ENCODE results near the gene SEMA3G. TPM values are rescaled to one million over a fixed set of nuclear protein-coding genes. Genes with fewer than 3 reads are reported as not detected.

Gene SEMA3G
- total and polyA plus RNA-seq, 2 donors from 2014 or later, result 25.7 to 28.2 TPM

DNA sequence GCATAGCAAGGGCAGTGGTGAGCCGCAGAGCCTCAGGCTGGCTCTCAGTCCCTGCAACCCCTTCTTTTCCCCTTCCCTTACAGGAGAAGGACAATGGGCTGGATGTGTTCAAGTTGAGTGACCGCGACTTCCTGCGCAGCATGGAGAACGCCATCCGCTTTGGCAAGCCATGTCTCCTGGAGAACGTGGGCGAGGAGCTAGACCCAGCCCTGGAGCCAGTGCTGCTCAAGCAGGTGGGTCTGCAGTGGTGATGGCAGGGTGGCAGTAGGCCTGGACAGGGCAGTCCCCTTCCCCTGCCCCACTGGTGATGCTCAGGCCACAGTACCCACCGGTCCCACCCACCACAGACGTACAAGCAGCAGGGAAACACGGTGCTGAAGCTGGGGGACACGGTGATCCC lies 53.8 kb downstream of the SEMA3G start:
- TF ChIP-seq, protein P1, sequence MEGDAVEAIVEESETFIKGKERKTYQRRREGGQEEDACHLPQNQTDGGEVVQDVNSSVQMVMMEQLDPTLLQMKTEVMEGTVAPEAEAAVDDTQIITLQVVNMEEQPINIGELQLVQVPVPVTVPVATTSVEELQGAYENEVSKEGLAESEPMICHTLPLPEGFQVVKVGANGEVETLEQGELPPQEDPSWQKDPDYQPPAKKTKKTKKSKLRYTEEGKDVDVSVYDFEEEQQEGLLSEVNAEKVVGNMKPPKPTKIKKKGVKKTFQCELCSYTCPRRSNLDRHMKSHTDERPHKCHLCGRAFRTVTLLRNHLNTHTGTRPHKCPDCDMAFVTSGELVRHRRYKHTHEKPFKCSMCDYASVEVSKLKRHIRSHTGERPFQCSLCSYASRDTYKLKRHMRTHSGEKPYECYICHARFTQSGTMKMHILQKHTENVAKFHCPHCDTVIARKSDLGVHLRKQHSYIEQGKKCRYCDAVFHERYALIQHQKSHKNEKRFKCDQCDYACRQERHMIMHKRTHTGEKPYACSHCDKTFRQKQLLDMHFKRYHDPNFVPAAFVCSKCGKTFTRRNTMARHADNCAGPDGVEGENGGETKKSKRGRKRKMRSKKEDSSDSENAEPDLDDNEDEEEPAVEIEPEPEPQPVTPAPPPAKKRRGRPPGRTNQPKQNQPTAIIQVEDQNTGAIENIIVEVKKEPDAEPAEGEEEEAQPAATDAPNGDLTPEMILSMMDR (IDR thresholded peaks at IDR 0.05; ENCODE audit: borderline replicate concordance, extremely low read depth, insufficient read depth), result no peak
- Histone ChIP-seq H3K27me3 (ENCODE audit: control insufficient read depth, insufficient read depth, low read length) (no peaks in the 10 kb centered on the region), H3K4me3 (ENCODE audit: low read length in 3 of 3) (no peak overlapping the region), H3K4me1 (ENCODE audit: control insufficient read depth in 2 of 3, insufficient read depth in 2 of 3, low read depth in 1 of 3, low read length in 3 of 3) (no peaks in the 10 kb centered on the region), H3K36me3 (ENCODE audit: control insufficient read depth in 2 of 3, insufficient read depth in 3 of 3, low read length in 3 of 3) (peaks cover 0 to 24% (median 10%) of the 10 kb centered on the region in 3 donors), H3K27ac (ENCODE audit: low read depth in 2 of 2, low read length in 2 of 2) (no peak overlapping the region), H3K9ac (ENCODE audit: low read length in 3 of 3) (no peak overlapping the region), H3K9me3 (ENCODE audit: control insufficient read depth in 2 of 3, insufficient read depth in 1 of 3, low read length in 3 of 3) (no peaks in the 10 kb centered on the region)
- DNase-seq (peak in 1 of 5 donors; percentile 65), FAIRE-seq (no peak)
- intact Hi-C loops (cut with DNase I), result no loop called here

DNA sequence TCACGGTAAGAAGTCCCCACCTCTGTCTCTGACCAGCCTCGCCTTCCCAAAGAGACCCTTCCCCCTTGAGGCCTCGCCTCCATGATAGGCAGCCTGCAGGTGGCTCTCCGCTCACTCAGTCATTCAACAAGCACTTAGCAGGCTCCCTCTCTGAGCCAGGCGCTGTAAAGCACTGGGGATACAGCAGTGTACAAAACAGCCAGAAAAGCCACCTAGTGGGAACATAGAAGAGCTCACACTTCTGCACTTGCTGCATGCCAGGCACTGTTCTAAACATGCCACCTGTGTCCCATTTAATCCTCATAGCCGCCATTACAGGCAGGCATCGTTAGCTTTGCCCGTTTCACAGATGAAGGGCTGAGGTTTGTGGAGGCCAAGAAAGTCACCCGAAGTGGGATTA lies 56.0 kb downstream of the SEMA3G start:
- Histone ChIP-seq H3K9ac (ENCODE audit: low read length in 3 of 3) (no peak overlapping the region), H3K4me3 (ENCODE audit: low read length in 3 of 3) (no peak overlapping the region), H3K9me3 (ENCODE audit: control insufficient read depth in 2 of 3, insufficient read depth in 1 of 3, low read length in 3 of 3) (no peaks in the 10 kb centered on the region), H3K4me1 (ENCODE audit: control insufficient read depth in 2 of 3, insufficient read depth in 2 of 3, low read depth in 1 of 3, low read length in 3 of 3) (no peaks in the 10 kb centered on the region), H3K27me3 (ENCODE audit: control insufficient read depth, insufficient read depth, low read length) (no peaks in the 10 kb centered on the region), H3K27ac (ENCODE audit: low read depth in 2 of 2, low read length in 2 of 2) (no peak overlapping the region), H3K36me3 (ENCODE audit: control insufficient read depth in 2 of 3, insufficient read depth in 3 of 3, low read length in 3 of 3) (peaks cover 0 to 24% (median 10%) of the 10 kb centered on the region in 3 donors)
- intact Hi-C loops (cut with DNase I), result no loop called here
- TF ChIP-seq, protein P1 (IDR thresholded peaks at IDR 0.05; ENCODE audit: borderline replicate concordance, extremely low read depth, insufficient read depth), result no peak
- no peak for DNase-seq
- no peak for FAIRE-seq

DNA sequence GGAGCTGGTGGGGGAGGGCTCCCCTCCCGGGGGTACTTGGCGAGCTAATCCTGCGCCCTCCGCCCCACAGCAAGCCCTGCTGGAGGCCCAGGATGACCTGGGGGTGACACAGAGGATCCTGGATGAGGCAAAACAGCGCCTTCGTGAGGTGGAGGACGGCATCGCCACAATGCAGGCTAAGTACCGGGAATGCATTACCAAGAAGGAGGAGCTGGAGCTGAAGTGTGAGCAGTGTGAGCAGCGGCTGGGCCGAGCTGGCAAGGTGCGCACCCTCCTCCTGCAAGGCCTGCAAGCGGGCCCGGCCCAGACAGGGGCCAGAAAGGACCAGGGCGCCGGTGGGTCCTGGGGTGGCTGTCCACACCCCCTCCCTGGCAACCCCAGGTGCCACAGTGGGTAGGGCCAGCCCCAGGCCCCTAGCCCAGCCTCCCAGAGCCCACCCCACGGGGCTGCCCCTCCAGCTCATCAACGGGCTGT lies 56.5 kb downstream of the SEMA3G start:
- H3K9ac ChIP-seq (ENCODE audit: low read length in 3 of 3), result no peak overlapping the region
- DNase-seq (no peak), FAIRE-seq (no peak)
- H3K27ac ChIP-seq (ENCODE audit: low read depth in 2 of 2, low read length in 2 of 2), result no peak overlapping the region
- H3K27me3 ChIP-seq (ENCODE audit: control insufficient read depth, insufficient read depth, low read length), result no peaks in the 10 kb centered on the region
- TF ChIP-seq, protein P1 (IDR thresholded peaks at IDR 0.05; ENCODE audit: borderline replicate concordance, extremely low read depth, insufficient read depth), result no peak
- H3K4me3 ChIP-seq (ENCODE audit: low read length in 3 of 3), result no peak overlapping the region
- H3K36me3 ChIP-seq (ENCODE audit: control insufficient read depth in 2 of 3, insufficient read depth in 3 of 3, low read length in 3 of 3), result peaks cover 0 to 23% (median 10%) of the 10 kb centered on the region in 3 donors
- intact Hi-C loops (cut with DNase I), result no loop called here
- no peaks in the 10 kb centered on the region for H3K4me1 ChIP-seq (ENCODE audit: control insufficient read depth in 2 of 3, insufficient read depth in 2 of 3, low read depth in 1 of 3, low read length in 3 of 3)
- H3K9me3 ChIP-seq (ENCODE audit: control insufficient read depth in 2 of 3, insufficient read depth in 1 of 3, low read length in 3 of 3), result no peaks in the 10 kb centered on the region

DNA sequence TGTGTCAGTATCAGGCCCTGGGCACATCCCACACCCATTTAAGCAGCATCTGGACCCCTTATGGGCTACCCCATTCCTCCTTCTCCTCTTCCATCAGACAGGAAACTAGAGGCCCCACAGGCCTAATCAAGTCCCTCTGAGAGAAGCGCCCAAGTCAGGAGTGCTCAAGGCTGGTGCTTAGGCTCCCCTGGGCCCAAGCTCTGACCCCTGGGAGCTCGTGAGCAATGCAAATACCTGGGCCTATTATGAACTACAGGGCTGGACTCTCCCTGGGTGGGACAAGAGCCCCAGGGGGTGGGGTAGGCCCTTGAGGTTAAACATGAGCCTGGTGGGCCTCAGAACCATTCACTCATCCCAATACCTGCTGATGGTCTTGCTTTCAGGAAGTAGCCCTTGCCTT lies 57.4 kb downstream of the SEMA3G start:
- FAIRE-seq, result no peak
- intact Hi-C loops (cut with DNase I), result no loop called here
- Histone ChIP-seq H3K36me3 (ENCODE audit: control insufficient read depth in 2 of 3, insufficient read depth in 3 of 3, low read length in 3 of 3) (peaks cover 0 to 18% (median 6%) of the 10 kb centered on the region in 3 donors), H3K4me1 (ENCODE audit: control insufficient read depth in 2 of 3, insufficient read depth in 2 of 3, low read depth in 1 of 3, low read length in 3 of 3) (no peaks in the 10 kb centered on the region), H3K9me3 (ENCODE audit: control insufficient read depth in 2 of 3, insufficient read depth in 1 of 3, low read length in 3 of 3) (no peaks in the 10 kb centered on the region), H3K9ac (ENCODE audit: low read length in 3 of 3) (no peak overlapping the region), H3K4me3 (ENCODE audit: low read length in 3 of 3) (no peak overlapping the region), H3K27ac (ENCODE audit: low read depth in 2 of 2, low read length in 2 of 2) (no peak overlapping the region), H3K27me3 (ENCODE audit: control insufficient read depth, insufficient read depth, low read length) (no peaks in the 10 kb centered on the region)
- no peak for DNase-seq
- TF ChIP-seq, protein P1 (IDR thresholded peaks at IDR 0.05; ENCODE audit: borderline replicate concordance, extremely low read depth, insufficient read depth), result no peak

Data from kidney (tissue), 14 donors.